HG03469 (cell line): ENCODE measurements around the gene PRSS21.

Experiments used
- ATAC-seq: cut with Tn5 transposase; IDR thresholded peaks from one replicate; pipeline ENCODE4 v1.9.1; 2021; ENCODE audit warnings: mild to moderate bottlenecking, moderate library complexity, moderate number of reproducible peaks; ENCODE audit not compliant: unreplicated experiment

The PRSS21 gene

GRCh38 chr16:2803545-2804195, 13.4 kb upstream of the PRSS21 start:
- no peak for ATAC-seq

GRCh38 chr16:2804728-2805127, 12.3 kb upstream of the PRSS21 start:
- ATAC-seq, result no peak

- no peak for ATAC-seq
These were observed 10.8 kb upstream of the PRSS21 start for GRCh38 chr16:2806286-2806685.

DNA sequence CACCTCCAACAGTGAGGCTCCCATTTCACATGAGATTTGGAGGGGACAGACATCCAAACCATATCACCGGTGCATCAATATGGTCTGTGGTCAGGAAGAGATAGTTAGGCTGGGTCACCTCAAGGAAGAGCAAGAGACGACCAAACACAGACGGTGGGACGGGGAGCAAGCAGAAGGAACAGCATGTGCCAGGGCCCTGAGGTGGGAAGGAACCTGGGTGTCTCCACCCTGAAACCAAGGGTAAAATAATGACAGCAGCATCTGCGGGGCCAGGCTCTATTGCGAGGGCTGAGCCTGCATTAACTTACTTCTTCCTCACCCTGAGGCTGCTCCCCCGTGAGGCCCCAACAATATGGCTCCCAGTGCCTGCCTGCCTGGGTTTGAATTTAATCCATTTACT, 8.9 kb upstream of the PRSS21 start:
- ATAC-seq, result no peak

DNA sequence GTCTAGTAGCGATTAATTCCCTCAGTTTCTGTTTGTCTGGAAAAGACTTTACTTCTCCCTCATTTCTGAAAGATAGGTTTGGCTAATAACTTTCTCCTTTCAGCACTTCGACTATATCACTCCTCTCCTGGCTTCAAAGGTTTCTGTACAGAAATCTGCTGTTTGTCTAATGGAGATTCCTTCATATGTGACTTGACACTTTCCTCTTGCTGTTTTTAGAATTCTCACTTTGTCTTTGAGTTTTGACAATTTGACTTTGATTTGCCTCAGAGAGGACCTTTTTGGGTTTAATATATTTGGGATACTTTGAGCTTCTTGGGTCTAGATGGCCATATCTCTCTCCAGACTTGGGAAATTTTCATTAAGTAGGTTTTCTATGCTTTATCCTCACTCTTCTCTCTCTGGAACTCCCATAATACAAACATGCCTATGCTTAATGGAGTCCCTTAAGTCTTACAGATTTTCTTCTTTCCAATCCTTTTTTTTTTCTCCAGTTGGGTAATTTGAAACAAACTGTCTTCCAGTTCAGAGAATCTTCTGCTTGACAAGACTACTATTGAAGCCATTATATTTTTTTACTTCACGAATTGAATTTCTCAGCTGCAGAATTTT, 7.8 kb upstream of the PRSS21 start:
- no peak for ATAC-seq

GRCh38 chr16:2810651-2811050, 6.4 kb upstream of the PRSS21 start:
- no peak for ATAC-seq

GRCh38 chr16:2811703-2812471, 5.2 kb upstream of the PRSS21 start:
- no peak for ATAC-seq

DNA sequence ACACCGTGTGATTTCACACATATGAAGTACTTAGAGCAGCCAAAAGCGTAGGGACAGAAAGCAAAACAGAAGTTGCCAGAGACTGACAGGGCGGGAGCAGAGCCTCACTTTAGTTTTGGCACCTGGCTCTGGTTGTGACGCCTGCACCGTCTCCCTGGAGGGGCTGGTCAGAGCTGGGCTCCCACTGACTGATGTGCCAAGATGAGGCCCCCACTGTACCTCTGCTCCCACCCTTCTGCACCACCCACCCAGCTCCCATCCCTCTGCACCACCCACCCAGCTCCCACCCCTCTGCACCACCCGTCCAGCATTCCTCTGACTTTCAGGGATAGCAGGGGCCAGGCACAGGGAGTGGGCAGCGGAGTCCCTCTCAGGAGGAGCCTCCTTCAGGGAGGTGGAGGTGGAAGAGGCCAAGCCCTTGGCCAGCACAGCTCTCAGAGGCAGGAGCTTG, 3.2 kb upstream of the PRSS21 start:
- ATAC-seq, result no peak

DNA sequence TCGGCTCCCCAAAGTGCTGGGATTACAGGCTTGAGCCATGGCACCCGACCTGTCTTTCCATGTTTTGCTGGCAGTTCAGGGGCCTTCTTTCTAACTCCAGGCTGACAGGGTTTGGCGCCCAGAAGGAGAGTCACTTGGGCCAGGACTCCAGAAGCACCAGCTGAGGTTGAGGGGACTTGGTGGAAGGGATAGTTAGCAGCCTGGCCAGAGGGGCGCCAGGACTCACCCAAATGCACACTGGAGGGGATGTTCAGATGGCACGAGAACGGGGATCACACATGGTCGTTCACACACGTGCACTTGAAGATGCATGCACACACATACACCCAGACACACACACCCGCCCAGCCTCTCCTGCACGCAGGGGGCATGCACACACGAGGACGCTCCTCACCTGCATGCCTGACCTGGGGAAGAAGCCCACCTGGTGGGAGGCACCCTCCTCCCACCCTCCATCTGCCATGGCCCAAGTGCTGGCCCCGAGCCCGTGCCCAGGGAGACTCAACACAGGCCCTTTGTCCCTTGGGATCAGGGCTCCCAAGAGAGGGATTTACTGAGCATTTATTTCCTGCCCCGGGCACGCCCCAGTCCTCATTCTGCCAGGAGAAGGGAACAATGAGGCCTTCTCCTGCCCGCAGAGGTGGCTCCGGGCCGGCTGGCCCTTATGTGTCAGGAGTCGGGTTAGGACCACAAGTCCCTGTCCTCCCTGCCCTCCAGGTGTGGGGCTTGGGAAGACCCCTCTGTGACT, 2.3 kb upstream of the PRSS21 start:
- no peak for ATAC-seq

- ATAC-seq, result no peak
These were observed 1.7 kb upstream of the PRSS21 start for GRCh38 chr16:2815299-2815771.

GRCh38 chr16:2817340-2818271, 569 bp downstream of the PRSS21 start:
- no peak for ATAC-seq

- no peak for ATAC-seq
These were observed 1.3 kb downstream of the PRSS21 start for GRCh38 chr16:2818272-2818876.

GRCh38 chr16:2819179-2819938, 2.3 kb downstream of the PRSS21 start:
- no peak for ATAC-seq

- no peak for ATAC-seq
These were observed 3.1 kb downstream of the PRSS21 start for GRCh38 chr16:2819939-2820835.

- ATAC-seq, result no peak
These were observed 3.9 kb downstream of the PRSS21 start for GRCh38 chr16:2820836-2821486.

DNA sequence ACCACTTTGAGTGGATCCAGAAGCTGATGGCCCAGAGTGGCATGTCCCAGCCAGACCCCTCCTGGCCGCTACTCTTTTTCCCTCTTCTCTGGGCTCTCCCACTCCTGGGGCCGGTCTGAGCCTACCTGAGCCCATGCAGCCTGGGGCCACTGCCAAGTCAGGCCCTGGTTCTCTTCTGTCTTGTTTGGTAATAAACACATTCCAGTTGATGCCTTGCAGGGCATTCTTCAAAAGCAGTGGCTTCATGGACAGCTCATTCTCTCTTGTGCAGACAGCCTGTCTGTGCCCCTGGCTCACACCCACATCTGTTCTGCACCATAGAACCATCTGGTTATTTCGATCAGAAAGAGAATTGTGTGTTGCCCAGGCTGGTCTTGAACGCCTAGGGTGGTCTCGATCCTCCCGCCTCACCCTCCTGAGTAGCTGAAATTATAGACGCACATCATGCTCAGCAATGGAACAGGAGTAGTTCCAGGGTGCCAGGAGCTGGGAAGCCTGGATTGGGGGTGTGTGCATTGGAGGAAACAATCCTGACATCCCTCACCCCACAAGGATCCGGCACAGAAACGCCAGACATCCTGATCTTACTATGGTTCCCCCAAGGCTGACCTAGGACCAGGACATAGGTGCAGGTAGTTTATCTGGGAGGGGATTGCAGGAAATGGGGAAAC, 4.6 kb downstream of the PRSS21 start:
- no peak for ATAC-seq

DNA sequence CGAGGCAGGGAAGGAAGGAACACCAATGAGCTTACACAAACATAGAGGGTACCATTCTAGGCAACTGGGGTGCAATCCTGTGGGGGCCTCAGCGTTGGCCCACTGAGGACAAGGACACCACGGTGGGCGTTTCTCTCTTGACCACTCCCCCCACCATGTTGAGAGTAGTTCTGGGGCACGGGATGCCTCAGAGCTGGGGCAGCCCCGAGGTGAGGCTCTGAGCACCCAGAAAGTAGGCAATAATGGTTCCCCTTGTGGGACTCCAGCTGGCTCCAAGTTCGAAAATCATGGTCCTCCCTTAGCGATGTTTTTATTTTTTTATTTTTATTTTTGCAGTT, 5.1 kb downstream of the PRSS21 start:
- no peak for ATAC-seq
